Measurements from ENCODE around the gene CATSPERE. TPM values are rescaled to one million over a fixed set of nuclear protein-coding genes. Genes with fewer than 3 reads are reported as not detected.
A peak's percentile ranks its signal among the peaks of the same experiment; 100 is the strongest.

The CATSPERE gene
- total RNA-seq, 1 donor from 2014 or later = not detected

DNA sequence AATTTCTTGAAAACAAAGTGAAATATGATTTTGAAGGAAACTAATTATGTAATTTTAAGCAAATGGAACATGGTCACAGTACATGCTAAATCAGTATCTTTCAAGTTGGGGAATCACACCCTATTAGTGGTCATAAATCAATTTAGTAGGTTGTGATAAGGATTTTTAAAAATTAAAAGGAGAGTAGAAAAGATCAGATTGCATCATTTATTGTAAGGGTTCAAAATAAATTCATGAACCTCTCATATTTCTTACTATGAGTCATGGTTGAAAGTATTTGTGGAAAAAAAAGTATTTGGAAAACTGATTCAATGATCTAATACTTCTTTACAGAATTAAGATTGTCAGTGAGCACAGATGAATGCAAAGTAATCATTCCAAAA is 24.0 kb upstream of the CATSPERE start:
- Mint-ChIP-seq H3K9me3 (no peaks in the 10 kb centered on the region), H3K36me3 (ENCODE audit: low read depth) (peaks cover 31% of the 10 kb centered on the region), H3K27ac (peak overlapping the region; percentile 99), H3K27me3 (no peaks in the 10 kb centered on the region), H3K4me1 (peaks cover 36% of the 10 kb centered on the region), H3K4me3 (no peak overlapping the region)
- no peak for DNase-seq
- intact Hi-C loops (cut with micrococcal nuclease) = loop anchor here (1.0 to 5.0 kb wide), 3 partner anchors 9 to 585 kb away; partner anchors contain the start of gene AKT3

DNA sequence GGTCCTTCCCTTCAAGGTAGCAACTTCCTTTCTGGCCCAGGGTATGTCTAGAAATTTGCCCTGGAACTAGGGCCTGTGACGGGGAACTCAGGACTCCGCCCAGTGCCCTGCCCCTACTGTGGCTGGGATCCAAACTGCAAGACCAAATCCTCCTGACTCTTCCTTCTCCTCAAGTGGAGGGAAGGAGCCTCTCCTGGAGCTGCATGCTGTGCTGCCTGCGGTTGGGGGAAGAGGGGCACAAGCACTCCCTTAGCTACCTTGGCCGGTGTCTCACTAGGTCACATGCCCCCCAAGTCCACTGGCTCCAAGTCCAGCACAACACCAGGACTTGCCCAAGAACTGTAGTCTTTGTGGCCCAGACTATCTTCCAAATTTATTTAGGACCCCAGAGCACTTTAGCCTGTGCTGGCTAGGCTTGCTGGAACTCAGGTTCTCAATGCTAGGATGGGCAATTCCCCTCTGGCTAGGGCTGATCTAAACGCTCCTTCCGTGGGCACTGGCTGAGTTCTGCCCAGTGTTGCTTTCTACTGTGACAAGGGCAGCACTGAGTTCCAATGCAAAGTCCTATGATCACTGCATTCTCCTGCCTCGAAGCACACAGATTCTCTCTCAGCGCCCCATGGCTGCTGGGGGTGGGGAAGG is 21.6 kb upstream of the CATSPERE start:
- no peak for DNase-seq
- Mint-ChIP-seq H3K4me3 (no peak overlapping the region), H3K4me1 (peaks cover 37% of the 10 kb centered on the region), H3K27ac (no peak overlapping the region), H3K36me3 (ENCODE audit: low read depth) (peaks cover 25% of the 10 kb centered on the region), H3K27me3 (no peaks in the 10 kb centered on the region), H3K9me3 (no peaks in the 10 kb centered on the region)
- intact Hi-C loops (cut with micrococcal nuclease) = loop anchor here (5.0 kb wide), 2 partner anchors 87 to 587 kb away; partner anchors contain the start of gene AKT3

DNA sequence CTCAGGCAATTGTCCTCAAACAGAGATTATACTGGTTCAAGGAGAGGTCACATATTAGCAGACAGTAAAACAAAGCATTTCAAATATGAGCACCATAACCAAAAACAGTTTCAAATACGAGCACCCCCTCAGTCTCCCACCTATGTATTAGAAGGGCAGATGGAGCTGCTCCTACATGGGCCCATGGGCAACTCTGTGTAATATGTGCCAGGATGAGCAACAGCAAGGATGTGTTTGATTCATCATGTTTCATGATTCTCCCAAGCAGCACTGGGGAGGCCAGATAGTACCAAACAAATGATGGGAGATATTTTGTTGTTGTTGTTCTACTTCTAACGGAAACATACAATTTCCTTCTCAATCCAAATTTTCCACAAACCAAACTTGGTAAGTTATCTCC is 18.2 kb upstream of the CATSPERE start:
- Mint-ChIP-seq H3K27me3 (no peaks in the 10 kb centered on the region), H3K4me1 (peaks cover 37% of the 10 kb centered on the region), H3K27ac (no peak overlapping the region), H3K36me3 (ENCODE audit: low read depth) (peaks cover 26% of the 10 kb centered on the region), H3K9me3 (no peaks in the 10 kb centered on the region), H3K4me3 (no peak overlapping the region)
- no peak for DNase-seq
- intact Hi-C loops (cut with micrococcal nuclease) = no loop called here

DNA sequence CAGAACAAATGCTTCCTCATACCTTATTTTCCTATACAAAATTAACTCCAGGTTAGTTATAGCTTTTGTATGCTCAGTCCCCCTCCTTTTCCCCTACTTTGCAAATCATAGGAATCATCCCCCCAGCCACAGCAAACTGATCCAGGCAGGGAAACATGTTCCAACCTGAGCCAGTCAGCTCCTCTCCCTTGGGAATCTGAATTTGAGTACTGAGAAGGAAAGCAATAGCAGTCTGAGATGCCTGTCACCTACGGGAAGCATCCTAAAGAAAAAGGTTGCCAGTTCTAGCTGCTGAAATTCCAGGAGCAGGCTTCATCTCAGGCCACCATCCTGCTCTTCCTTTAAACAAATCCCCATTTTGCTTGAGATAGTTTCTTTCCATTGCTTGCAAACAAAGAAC is 16.2 kb upstream of the CATSPERE start:
- Mint-ChIP-seq H3K27me3 (no peaks in the 10 kb centered on the region), H3K4me3 (no peak overlapping the region), H3K36me3 (ENCODE audit: low read depth) (peaks cover 39% of the 10 kb centered on the region), H3K27ac (peak overlapping the region; percentile 64), H3K4me1 (peaks cover 41% of the 10 kb centered on the region), H3K9me3 (no peaks in the 10 kb centered on the region)
- DNase-seq = no peak
- intact Hi-C loops (cut with micrococcal nuclease) = no loop called here

GRCh38 chr1:244445320-244446181 is 15.5 kb upstream of the CATSPERE start:
- no peaks in the 10 kb centered on the region for H3K27me3 Mint-ChIP-seq
- H3K9me3 Mint-ChIP-seq = no peaks in the 10 kb centered on the region
- H3K36me3 Mint-ChIP-seq (ENCODE audit: low read depth) = peaks cover 45% of the 10 kb centered on the region
- H3K4me1 Mint-ChIP-seq = peaks cover 45% of the 10 kb centered on the region
- intact Hi-C loops (cut with micrococcal nuclease) = loop anchor here (1.0 kb wide), 1 partner anchor 8 kb away; no protein-coding TSS in a partner anchor
- H3K27ac Mint-ChIP-seq = peak overlapping the region; percentile 41
- DNase-seq = no peak
- no peak overlapping the region for H3K4me3 Mint-ChIP-seq

DNA sequence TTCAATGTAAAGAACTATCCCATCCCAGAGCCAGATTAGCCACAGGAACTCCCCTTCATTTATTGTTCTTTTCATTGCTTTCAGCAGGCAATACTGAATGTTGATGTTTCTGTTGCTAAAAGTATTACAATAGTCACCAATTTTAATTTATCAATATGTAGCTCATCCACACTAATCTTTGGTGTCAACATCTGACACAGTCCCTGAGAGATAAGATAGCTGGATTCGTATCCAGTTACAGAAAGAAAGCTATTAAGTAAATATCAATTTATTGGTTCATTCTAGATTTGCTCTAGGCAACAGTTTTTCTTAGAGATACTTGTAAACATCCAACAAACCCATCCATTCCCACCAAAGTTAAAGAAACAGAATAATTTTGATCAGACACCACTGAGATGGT is 14.0 kb upstream of the CATSPERE start:
- Mint-ChIP-seq H3K4me1 (peaks cover 45% of the 10 kb centered on the region), H3K27me3 (no peaks in the 10 kb centered on the region), H3K27ac (no peak overlapping the region), H3K36me3 (ENCODE audit: low read depth) (peaks cover 48% of the 10 kb centered on the region), H3K4me3 (no peak overlapping the region), H3K9me3 (peaks cover under 1% of the 10 kb centered on the region)
- intact Hi-C loops (cut with micrococcal nuclease) = no loop called here
- no peak for DNase-seq

DNA sequence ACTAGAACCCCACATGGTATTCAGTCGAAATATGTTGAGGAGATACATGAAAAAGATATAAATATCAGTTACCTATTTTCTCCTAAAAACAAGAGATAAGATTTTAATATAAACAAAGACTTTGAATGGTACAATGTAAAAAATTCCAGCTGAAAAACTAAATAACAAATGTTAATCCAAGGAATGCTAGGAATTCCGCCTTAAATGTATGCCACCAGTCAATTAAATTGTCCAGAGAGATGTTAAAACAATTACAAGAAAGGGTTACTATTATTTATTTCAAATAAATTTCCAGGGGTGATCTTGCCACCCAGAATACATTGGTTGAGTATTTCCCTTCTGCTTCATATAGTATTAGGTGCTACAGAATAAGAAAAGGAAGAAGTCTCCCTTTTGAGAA is 13.5 kb upstream of the CATSPERE start:
- intact Hi-C loops (cut with micrococcal nuclease) = no loop called here
- Mint-ChIP-seq H3K4me3 (no peak overlapping the region), H3K27me3 (no peaks in the 10 kb centered on the region), H3K4me1 (peaks cover 48% of the 10 kb centered on the region), H3K36me3 (ENCODE audit: low read depth) (peaks cover 47% of the 10 kb centered on the region), H3K9me3 (peaks cover 4% of the 10 kb centered on the region), H3K27ac (no peak overlapping the region)
- no peak for DNase-seq

DNA sequence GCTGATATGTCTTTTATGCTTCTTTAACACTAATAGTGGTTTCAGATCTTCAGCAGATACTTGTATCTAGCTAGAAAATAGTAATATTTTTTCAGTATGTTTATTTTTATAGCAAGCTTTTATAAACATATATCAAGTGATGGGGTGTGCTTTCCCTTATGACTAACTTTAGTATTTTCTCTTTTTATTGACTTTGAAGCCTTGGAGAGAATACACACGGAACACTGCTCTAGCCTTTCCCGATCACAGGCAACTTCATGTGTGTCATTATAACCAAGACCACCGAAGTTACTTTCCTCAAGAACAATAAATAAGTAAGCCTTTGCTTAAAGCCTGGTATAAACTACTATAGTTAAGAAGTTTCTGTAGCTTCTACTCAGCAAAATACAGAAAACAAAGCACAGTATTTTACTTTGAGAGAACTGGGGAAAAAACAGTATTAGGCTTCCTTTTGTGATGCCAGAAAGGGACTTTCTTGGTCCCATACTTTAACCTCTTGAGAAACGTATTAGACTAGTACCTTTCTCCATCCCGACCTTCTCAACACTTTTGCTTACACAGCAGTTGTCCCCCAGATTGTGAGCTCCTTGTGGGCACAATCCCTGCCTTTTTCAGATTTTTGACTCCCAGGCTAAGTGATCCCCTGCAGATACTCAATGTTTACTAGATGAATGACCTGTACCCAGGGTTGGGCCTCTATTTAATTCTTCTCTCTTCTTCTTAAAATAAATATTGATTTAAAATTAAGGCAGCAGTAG is 12.6 kb upstream of the CATSPERE start:
- peaks cover 7% of the 10 kb centered on the region for H3K9me3 Mint-ChIP-seq
- no peak overlapping the region for H3K27ac Mint-ChIP-seq
- intact Hi-C loops (cut with micrococcal nuclease) = no loop called here
- no peak for DNase-seq
- peaks cover 45% of the 10 kb centered on the region for H3K36me3 Mint-ChIP-seq (ENCODE audit: low read depth)
- peaks cover 46% of the 10 kb centered on the region for H3K4me1 Mint-ChIP-seq
- no peak overlapping the region for H3K4me3 Mint-ChIP-seq
- no peaks in the 10 kb centered on the region for H3K27me3 Mint-ChIP-seq

DNA sequence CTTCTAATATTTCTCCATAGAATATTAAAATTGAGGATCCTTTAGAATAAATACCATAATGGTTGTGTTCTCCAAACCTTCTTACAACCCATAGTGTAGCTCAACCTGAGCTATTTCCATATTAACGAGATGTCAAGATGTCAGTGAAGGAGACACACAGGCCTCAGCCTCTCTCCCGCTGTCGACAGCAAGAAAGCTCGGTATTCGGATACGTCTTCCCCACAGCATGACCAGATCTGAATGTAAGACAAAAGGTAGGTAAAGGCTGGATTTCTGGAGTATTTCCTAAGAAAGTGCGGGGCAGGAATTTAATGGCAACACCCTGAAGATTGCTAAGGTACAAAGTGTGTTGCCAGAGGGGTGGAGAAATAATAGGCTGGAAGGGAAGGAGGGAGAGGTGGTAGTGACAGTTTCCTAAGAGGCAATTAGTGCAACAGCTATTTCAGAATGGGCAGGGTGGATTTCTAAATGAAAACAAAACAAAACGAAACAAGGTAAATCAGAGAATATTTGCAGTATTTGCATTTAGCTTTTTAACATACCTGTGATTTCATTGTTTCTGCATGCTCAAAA is 11.1 kb upstream of the CATSPERE start:
- DNase-seq = no peak
- intact Hi-C loops (cut with micrococcal nuclease) = loop anchor here (1.0 to 5.0 kb wide), 5 partner anchors 15 to 415 kb away; partner anchors contain the start of gene HNRNPU
- Mint-ChIP-seq H3K36me3 (ENCODE audit: low read depth) (peaks cover 42% of the 10 kb centered on the region), H3K27ac (peak overlapping the region; percentile 96), H3K4me3 (peak overlapping the region; percentile 92), H3K4me1 (peaks cover 43% of the 10 kb centered on the region), H3K9me3 (peaks cover 7% of the 10 kb centered on the region), H3K27me3 (no peaks in the 10 kb centered on the region)

DNA sequence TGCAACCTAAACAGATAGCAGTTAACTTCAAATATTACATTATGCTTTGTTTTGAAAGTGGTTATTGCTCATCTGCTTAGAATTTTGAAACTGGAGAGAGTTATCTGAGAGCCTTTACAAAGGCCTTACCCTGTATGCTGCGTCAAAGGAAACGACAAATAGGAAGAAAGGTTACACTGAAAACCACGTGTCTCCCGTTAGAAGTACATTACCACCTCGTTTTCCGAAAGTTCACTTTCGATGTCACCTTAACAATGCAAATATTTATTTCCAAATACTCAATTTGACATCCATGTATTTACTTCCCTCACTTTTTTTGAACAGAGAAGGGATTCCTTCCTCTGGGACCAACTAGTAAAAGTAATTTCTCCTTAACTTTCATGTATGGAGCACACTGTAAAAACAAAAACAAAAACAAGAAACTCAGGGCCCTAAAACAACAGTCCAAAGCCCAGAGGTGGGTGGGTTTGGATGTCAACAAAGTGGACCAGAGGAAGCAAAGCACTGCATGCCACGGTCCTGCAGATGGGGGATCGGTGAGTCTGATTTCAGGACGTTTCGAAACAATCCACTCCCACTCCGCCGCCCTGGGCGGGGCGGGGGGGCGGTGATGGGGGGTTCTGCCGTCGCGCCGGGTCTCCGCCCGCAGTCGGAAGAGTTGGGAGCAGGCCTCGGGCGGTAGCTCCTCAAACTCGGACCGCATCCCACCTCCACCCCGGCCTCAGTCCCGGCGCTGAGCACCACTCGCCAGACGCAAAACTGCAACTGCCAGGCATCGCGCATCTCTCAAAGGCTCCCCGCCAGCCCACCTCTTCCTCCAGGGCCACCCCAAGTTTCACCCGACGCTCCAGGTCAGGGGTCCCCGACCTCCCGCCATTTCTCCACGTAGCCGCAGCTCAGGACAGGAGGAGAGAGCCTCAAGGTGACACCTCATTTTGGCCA is 10.2 kb upstream of the CATSPERE start:
- peak; percentile 91 for DNase-seq

DNA sequence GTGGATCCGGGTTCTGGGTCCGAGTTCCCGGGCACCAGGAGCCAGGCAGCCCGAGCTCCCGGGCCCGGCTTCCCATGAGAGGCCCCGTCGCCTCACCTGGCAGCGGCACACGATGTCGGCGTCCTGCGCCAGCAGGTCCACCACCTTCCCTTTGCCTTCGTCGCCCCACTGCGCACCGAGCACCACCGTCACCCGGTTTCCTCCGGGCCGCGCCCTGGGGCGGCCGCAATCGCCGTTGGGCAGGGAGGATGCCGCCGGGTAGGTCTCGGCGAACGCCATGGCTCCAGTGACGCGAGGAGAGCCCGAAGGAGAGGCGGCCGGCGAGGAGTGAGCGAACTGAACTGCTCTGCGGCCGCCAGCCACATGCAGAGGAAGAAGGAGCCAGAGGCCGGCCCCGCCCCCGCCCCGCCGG is 9.5 kb upstream of the CATSPERE start, which contains the start of gene ADSS2:
Gene ADSS2 (minus strand): TSS at position 371 of the 412 bp plus-strand sequence. CDS start 92 bp downstream, at position 279.
- intact Hi-C loops (cut with micrococcal nuclease) = loop anchor here (2.0 to 5.0 kb wide), 3 partner anchors 99 to 413 kb away; partner anchors contain the start of gene HNRNPU
- Mint-ChIP-seq H3K9me3 (peaks cover 7% of the 10 kb centered on the region), H3K27ac (peak within 1 kb of the TSS; percentile 96), H3K27me3 (no peaks in the 10 kb centered on the region), H3K4me1 (peaks cover 32% of the 10 kb centered on the region), H3K36me3 (ENCODE audit: low read depth) (peaks cover 33% of the 10 kb centered on the region), H3K4me3 (peak within 1 kb of the TSS; percentile 92)
- DNase-seq = no peak

More for the DNA sequence above, 10.2 kb upstream of the CATSPERE start:
- H3K4me3 Mint-ChIP-seq = peak overlapping the region; percentile 92
- no peaks in the 10 kb centered on the region for H3K27me3 Mint-ChIP-seq
- intact Hi-C loops (cut with micrococcal nuclease) = loop anchor here (1.0 to 5.0 kb wide), 5 partner anchors 16 to 414 kb away; partner anchors contain the start of gene HNRNPU
- peak overlapping the region; percentile 96 for H3K27ac Mint-ChIP-seq
- H3K36me3 Mint-ChIP-seq (ENCODE audit: low read depth) = peaks cover 35% of the 10 kb centered on the region
- H3K9me3 Mint-ChIP-seq = peaks cover 7% of the 10 kb centered on the region
- peaks cover 36% of the 10 kb centered on the region for H3K4me1 Mint-ChIP-seq

Measured in activated CD4-positive, alpha-beta T cell treated with anti-CD3 and anti-CD28 coated beads, Interleukin-2, amount 10 ng/mL, durations not matched to agents 24 days and 14 days (primary cell).